SK-N-SH (cell line): ENCODE results near the gene GPR15LG. TPM values are rescaled to one million over a fixed set of nuclear protein-coding genes. Genes with fewer than 3 reads are reported as not detected.

Source experiments
- CTCF ChIA-PET: fragments of 300-600, 350-600 bp; formaldehyde crosslinking; extraction: SDS; loops from one replicate; lab custom pipeline; 2021; lab: Yijun Ruan, JAX
- POLR2A ChIA-PET: fragments of 350-600 bp; sonication (Branson Sonifier 250); formaldehyde crosslinking; extraction: SDS; loops from one replicate; lab custom pipeline; 2020; ENCODE audit warnings: antibody characterized with exemption, inconsistent platforms; lab: Yijun Ruan, JAX
- DNase-seq: peaks from one replicate; pipeline ENCODE4 v3.0.0; 2012
- H2AFZ ChIP-seq: fragments of 200-600 bp; sonication (generic); 2 replicates; pipeline ENCODE4 v1.8.1; 2016; ENCODE audit warnings: antibody characterized with exemption, mild to moderate bottlenecking, low read depth
- H3F3A ChIP-seq: fragments of 200-600 bp; sonication (generic); replicated peaks from 2 replicates; pipeline ENCODE3; 2016; ENCODE audit warnings: antibody characterized with exemption, mild to moderate bottlenecking; ENCODE audit not compliant: insufficient read depth
- H3K27ac ChIP-seq, 2 experiments: fragments of 200-500 bp in 1 of 2; fragments of 200-600 bp in 1 of 2; sonication (Bioruptor generic) in 1 of 2; sonication (generic), shearing (Covaris generic) in 1 of 2; 2 replicates each; pipeline versions ENCODE4 v1.5.1 to v1.6.1; 2014 to 2016; ENCODE audit warnings: low read depth in 2 of 2, inconsistent platforms in 1 of 2, low read length in 1 of 2, mild to moderate bottlenecking in 1 of 2, mixed read lengths in 1 of 2
- H3K27me3 ChIP-seq: fragments of 200-600 bp; sonication (generic), shearing (Covaris generic); 2 replicates; pipeline ENCODE4 v1.6.1; 2016; ENCODE audit warnings: mixed run types; ENCODE audit not compliant: insufficient read depth
- H3K36me3 ChIP-seq, 2 experiments: fragments of 200-500 bp in 1 of 2; fragments of 200-600 bp in 1 of 2; sonication (Bioruptor generic) in 1 of 2; sonication (generic) in 1 of 2; replicated peaks in 1 of 2; 2 replicates each; pipeline versions ENCODE3 to v1.5.1; 2014 to 2016; ENCODE audit warnings: low read length in 1 of 2, mild to moderate bottlenecking in 1 of 2; ENCODE audit not compliant: insufficient read depth in 2 of 2, control insufficient read depth in 1 of 2
- H3K4me1 ChIP-seq, 2 experiments: fragments of 200-500 bp in 1 of 2; fragments of 200-600 bp in 1 of 2; sonication (Bioruptor generic) in 1 of 2; sonication (generic), shearing (Covaris generic) in 1 of 2; 2 replicates each; pipeline versions ENCODE4 v1.5.1 to v1.6.1; 2014 to 2016; ENCODE audit warnings: low read depth in 1 of 2, low read length in 1 of 2, mixed run types in 1 of 2; ENCODE audit not compliant: insufficient read depth in 2 of 2, control insufficient read depth in 1 of 2
- H3K4me2 ChIP-seq: fragments of 200-600 bp; sonication (generic), shearing (Covaris generic); 2 replicates; pipeline ENCODE4 v1.6.1; 2017; ENCODE audit warnings: mixed run types
- H3K4me3 ChIP-seq, 2 experiments: fragments of 200-500 bp in 1 of 2; fragments of 200-600 bp in 1 of 2; sonication (Bioruptor generic) in 1 of 2; sonication (generic), shearing (Covaris generic) in 1 of 2; 2 replicates each; pipeline versions ENCODE4 v1.5.1 to v1.8.1; 2014 to 2016; ENCODE audit warnings: low read depth in 2 of 2, inconsistent platforms in 1 of 2, low read length in 1 of 2, mild to moderate bottlenecking in 1 of 2, mixed read lengths in 1 of 2, moderate library complexity in 1 of 2
- H3K79me2 ChIP-seq: fragments of 200-600 bp; sonication (generic); 2 replicates; pipeline ENCODE4 v1.8.1; 2017; ENCODE audit warnings: mild to moderate bottlenecking; ENCODE audit not compliant: insufficient read depth
- H3K9ac ChIP-seq: fragments of 200-600 bp; sonication (generic); 2 replicates; pipeline ENCODE4 v1.6.1; 2017; ENCODE audit warnings: mixed run types
- H3K9me2 ChIP-seq: fragments of 200-600 bp; sonication (generic); 2 replicates; pipeline ENCODE4 v1.6.1; 2017; ENCODE audit warnings: mixed run types
- H3K9me3 ChIP-seq: fragments of 200-600 bp; sonication (generic); 2 replicates; pipeline ENCODE4 v1.6.1; 2017; ENCODE audit warnings: mixed run types, mild to moderate bottlenecking, moderate library complexity
- H4K20me1 ChIP-seq: fragments of 200-600 bp; sonication (generic); 2 replicates; pipeline ENCODE4 v1.6.1; 2017; ENCODE audit warnings: mild to moderate bottlenecking, mixed run types; ENCODE audit not compliant: insufficient read depth
- CHD2 ChIP-seq: fragments of 150-350 bp; IDR thresholded peaks from 2 replicates; pipeline ENCODE4 v1.6.1; 2018; ENCODE audit warnings: low read length; ENCODE audit not compliant: partially characterized antibody
- EZH2phosphoT487 ChIP-seq: fragments of 200-600 bp; sonication (generic); IDR thresholded peaks from 2 replicates; pipeline ENCODE4 v1.6.1; 2017; ENCODE audit warnings: low read depth, mixed run types, mild to moderate bottlenecking, antibody characterized with exemption, moderate library complexity, borderline replicate concordance
- FOXJ3 ChIP-seq: sonication (generic); formaldehyde crosslinking; IDR thresholded peaks from 2 replicates; pipeline ENCODE4 v1.5.1; 2020; ENCODE audit warnings: mild to moderate bottlenecking, missing genetic modification reagents
- FOXM1 ChIP-seq: IDR thresholded peaks from 2 replicates; pipeline ENCODE4 v1.4.0; 2012; ENCODE audit warnings: low read depth, mild to moderate bottlenecking
- GABPA ChIP-seq: IDR thresholded peaks from 2 replicates; pipeline ENCODE4 v1.4.0; 2012; ENCODE audit warnings: low read depth, mild to moderate bottlenecking
- MXI1 ChIP-seq: IDR thresholded peaks from 2 replicates; pipeline ENCODE4 v1.6.1; 2012; ENCODE audit warnings: mild to moderate bottlenecking, low read depth, low read length, improper control_type of control experiment
- NFIC ChIP-seq: IDR thresholded peaks from 2 replicates; pipeline ENCODE4 v1.4.0; 2012; ENCODE audit warnings: borderline replicate concordance
- NRF1 ChIP-seq: IDR thresholded peaks from 2 replicates; pipeline ENCODE4 v1.6.1; 2012; ENCODE audit warnings: low read depth, mild to moderate bottlenecking, low read length
- POLR2AphosphoS5 ChIP-seq: IDR thresholded peaks from 2 replicates; pipeline ENCODE4 v1.6.1; 2012; ENCODE audit warnings: low read depth, low read length
- RAD21 ChIP-seq: IDR thresholded peaks from 2 replicates; pipeline ENCODE4 v1.6.1; 2012; ENCODE audit warnings: mild to moderate bottlenecking, low read length
- RXRA ChIP-seq: IDR thresholded peaks from 2 replicates; pipeline ENCODE4 v1.4.0; 2012; ENCODE audit warnings: low read depth, mild to moderate bottlenecking, borderline replicate concordance
- SIN3A ChIP-seq: IDR thresholded peaks from 2 replicates; pipeline ENCODE4 v1.6.1; 2012; ENCODE audit warnings: low read depth, mild to moderate bottlenecking, low read length, moderate library complexity, borderline replicate concordance
- TCF12 ChIP-seq: IDR thresholded peaks from 2 replicates; pipeline ENCODE4 v1.4.0; 2012
- TEAD4 ChIP-seq: IDR thresholded peaks from 2 replicates; pipeline ENCODE4 v1.4.0; 2012; ENCODE audit warnings: mild to moderate bottlenecking, borderline replicate concordance; ENCODE audit not compliant: insufficient read depth
- YY1 ChIP-seq: IDR thresholded peaks from 2 replicates; pipeline ENCODE4 v1.4.0; 2012; ENCODE audit warnings: low read depth, mild to moderate bottlenecking
- WGBS: methylation state at CpG from one replicate; pipeline ENCODE4 v1.1.6; 2017; ENCODE audit warnings: low lambda C conversion rate; 5-methylcytosine and 5-hydroxymethylcytosine counted together
- polyA plus RNA-seq, 3 experiments: library from polyadenylated mRNA; depleted of rRNA; stranded (reverse); fragments of >200 nt; gene quantifications; 2 replicates each; pipeline ENCODE4 v1.2.3, GENCODE V29; 2012
- TF ChIP-seq, protein P1 (sequence below): fragments of 200-600 bp; sonication (generic); IDR thresholded peaks from 2 replicates; pipeline ENCODE4 v1.6.1; 2017; ENCODE audit warnings: antibody characterized with exemption, mild to moderate bottlenecking, moderate library complexity
- TF ChIP-seq, protein P2 (sequence below): IDR thresholded peaks from 2 replicates; pipeline ENCODE4 v1.4.0; 2012; ENCODE audit warnings: low read depth
- TF ChIP-seq, protein P3 (sequence below): IDR thresholded peaks from 2 replicates; pipeline ENCODE4 v1.6.1; 2012; ENCODE audit warnings: mild to moderate bottlenecking, low read depth, low read length, moderate library complexity
- TF ChIP-seq, protein P4 (sequence below): IDR thresholded peaks from 2 replicates; pipeline ENCODE4; 2012

The GPR15LG gene
- polyA plus RNA-seq, 1 of the 3 experiments (the other 2 are of a cell fraction): not detected

DNA sequence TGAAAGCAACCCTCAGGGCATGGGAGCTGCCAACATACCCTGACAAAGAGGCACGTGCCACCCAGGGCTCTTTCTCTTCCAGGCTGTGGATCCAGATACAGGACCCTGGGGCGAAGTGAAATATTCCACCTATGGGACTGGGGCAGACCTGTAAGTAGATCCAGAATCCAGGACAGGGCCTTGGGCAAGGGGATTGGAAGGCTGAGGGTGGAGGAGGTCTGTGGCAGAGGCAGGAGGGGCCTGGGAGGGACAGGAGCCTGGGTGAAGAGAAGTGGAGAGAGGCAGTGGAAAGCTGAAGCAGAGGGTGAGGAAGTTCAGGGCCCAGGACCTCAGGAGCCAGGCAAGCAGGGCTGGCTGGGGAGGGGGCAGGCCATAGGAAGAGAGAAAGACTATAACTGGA is 38.0 kb downstream of the GPR15LG start:
- TF ChIP-seq EZH2phosphoT487: no peak
- no peak for TF ChIP-seq CHD2
- TF ChIP-seq, protein P1, sequence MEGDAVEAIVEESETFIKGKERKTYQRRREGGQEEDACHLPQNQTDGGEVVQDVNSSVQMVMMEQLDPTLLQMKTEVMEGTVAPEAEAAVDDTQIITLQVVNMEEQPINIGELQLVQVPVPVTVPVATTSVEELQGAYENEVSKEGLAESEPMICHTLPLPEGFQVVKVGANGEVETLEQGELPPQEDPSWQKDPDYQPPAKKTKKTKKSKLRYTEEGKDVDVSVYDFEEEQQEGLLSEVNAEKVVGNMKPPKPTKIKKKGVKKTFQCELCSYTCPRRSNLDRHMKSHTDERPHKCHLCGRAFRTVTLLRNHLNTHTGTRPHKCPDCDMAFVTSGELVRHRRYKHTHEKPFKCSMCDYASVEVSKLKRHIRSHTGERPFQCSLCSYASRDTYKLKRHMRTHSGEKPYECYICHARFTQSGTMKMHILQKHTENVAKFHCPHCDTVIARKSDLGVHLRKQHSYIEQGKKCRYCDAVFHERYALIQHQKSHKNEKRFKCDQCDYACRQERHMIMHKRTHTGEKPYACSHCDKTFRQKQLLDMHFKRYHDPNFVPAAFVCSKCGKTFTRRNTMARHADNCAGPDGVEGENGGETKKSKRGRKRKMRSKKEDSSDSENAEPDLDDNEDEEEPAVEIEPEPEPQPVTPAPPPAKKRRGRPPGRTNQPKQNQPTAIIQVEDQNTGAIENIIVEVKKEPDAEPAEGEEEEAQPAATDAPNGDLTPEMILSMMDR: no peak
- TF ChIP-seq RXRA: no peak
- no peak for TF ChIP-seq RAD21
- TF ChIP-seq, protein P2, sequence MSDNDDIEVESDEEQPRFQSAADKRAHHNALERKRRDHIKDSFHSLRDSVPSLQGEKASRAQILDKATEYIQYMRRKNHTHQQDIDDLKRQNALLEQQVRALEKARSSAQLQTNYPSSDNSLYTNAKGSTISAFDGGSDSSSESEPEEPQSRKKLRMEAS: no peak
- no peak for TF ChIP-seq TEAD4
- no peak for TF ChIP-seq NFIC
- TF ChIP-seq, protein P3, sequence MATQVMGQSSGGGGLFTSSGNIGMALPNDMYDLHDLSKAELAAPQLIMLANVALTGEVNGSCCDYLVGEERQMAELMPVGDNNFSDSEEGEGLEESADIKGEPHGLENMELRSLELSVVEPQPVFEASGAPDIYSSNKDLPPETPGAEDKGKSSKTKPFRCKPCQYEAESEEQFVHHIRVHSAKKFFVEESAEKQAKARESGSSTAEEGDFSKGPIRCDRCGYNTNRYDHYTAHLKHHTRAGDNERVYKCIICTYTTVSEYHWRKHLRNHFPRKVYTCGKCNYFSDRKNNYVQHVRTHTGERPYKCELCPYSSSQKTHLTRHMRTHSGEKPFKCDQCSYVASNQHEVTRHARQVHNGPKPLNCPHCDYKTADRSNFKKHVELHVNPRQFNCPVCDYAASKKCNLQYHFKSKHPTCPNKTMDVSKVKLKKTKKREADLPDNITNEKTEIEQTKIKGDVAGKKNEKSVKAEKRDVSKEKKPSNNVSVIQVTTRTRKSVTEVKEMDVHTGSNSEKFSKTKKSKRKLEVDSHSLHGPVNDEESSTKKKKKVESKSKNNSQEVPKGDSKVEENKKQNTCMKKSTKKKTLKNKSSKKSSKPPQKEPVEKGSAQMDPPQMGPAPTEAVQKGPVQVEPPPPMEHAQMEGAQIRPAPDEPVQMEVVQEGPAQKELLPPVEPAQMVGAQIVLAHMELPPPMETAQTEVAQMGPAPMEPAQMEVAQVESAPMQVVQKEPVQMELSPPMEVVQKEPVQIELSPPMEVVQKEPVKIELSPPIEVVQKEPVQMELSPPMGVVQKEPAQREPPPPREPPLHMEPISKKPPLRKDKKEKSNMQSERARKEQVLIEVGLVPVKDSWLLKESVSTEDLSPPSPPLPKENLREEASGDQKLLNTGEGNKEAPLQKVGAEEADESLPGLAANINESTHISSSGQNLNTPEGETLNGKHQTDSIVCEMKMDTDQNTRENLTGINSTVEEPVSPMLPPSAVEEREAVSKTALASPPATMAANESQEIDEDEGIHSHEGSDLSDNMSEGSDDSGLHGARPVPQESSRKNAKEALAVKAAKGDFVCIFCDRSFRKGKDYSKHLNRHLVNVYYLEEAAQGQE: no peak
- no peak for TF ChIP-seq GABPA
- TF ChIP-seq FOXJ3 (CRISPR knock-in tag): no peak
- TF ChIP-seq, protein P4, sequence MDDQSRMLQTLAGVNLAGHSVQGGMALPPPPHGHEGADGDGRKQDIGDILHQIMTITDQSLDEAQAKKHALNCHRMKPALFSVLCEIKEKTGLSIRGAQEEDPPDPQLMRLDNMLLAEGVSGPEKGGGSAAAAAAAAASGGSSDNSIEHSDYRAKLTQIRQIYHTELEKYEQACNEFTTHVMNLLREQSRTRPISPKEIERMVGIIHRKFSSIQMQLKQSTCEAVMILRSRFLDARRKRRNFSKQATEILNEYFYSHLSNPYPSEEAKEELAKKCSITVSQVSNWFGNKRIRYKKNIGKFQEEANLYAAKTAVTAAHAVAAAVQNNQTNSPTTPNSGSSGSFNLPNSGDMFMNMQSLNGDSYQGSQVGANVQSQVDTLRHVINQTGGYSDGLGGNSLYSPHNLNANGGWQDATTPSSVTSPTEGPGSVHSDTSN: no peak
- no peak for TF ChIP-seq TCF12
- no peak for TF ChIP-seq MXI1
- no peak for TF ChIP-seq YY1
- no peak for TF ChIP-seq SIN3A
- no peak for TF ChIP-seq POLR2AphosphoS5
- TF ChIP-seq FOXM1: no peak
- no peak for TF ChIP-seq NRF1
- H2AFZ ChIP-seq: no peak overlapping the region
- no peaks in the 10 kb centered on the region for H3K79me2 ChIP-seq
- no peaks in the 10 kb centered on the region for H3K9me2 ChIP-seq
- no peaks in the 10 kb centered on the region for H3F3A ChIP-seq
- no peak for DNase-seq
- H3K4me2 ChIP-seq: no peak overlapping the region
- H3K9me3 ChIP-seq: no peaks in the 10 kb centered on the region
- H3K36me3 ChIP-seq: no peaks in the 10 kb centered on the region
- H4K20me1 ChIP-seq: no peaks in the 10 kb centered on the region
- no peak overlapping the region for H3K9ac ChIP-seq
- CTCF ChIA-PET: interaction anchor here (1.2 to 1.3 kb wide), 2 partner anchors 11 to 93 kb away, joined by 3 to 4 read pairs; no protein-coding TSS in a partner anchor
- WGBS: 31% methylated on average over 2 of the region's 2 CpGs
- no peaks in the 10 kb centered on the region for H3K27me3 ChIP-seq
- no peaks in the 10 kb centered on the region for H3K4me1 ChIP-seq
- H3K27ac ChIP-seq: no peak overlapping the region
- no peak overlapping the region for H3K4me3 ChIP-seq
- POLR2A ChIA-PET: no interaction called here
